ENCODE results near the gene TSC2.

Gene TSC2

DNA sequence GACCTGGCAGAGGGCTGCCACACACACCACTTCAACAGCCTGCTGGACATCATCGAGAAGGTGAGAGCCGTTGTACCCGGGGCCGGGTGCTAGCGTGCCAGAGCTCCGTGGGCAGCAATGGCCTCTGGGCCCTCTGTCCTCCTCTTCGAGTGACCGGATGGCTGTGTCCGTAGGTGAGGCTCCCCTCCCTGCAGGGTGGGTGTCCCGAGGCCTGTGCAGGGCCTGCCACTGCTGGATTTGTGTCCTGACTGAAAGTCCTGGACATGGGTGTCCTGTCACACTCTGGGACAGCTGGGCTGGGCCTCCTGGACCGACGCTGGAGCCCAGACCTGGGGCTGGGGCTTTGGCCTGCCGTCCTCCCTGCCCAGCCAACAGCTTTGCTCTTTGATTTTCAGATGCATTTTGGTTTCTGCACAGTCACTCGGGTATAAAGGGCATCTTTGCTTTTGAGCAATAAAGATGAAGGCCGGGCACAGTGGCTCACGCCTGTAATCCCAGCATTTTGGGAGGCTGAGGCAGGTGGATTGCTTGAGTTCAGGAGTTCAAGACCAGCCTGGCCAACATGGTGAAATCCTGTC lies 16.7 kb downstream of the TSC2 start:
- TF ChIP-seq TCF12 (IDR thresholded peaks at IDR 0.05; ENCODE audit: low read depth) (no peak), YY1 (IDR thresholded peaks at IDR 0.05; ENCODE audit: low read depth) (no peak), NFIC (IDR thresholded peaks at IDR 0.05) (no peak), FOXM1 (IDR thresholded peaks at IDR 0.05; ENCODE audit: borderline replicate concordance, low read depth) (no peak), EP300 (IDR thresholded peaks at IDR 0.05; ENCODE audit: borderline replicate concordance) (no peak), CREB1 (IDR thresholded peaks at IDR 0.05; ENCODE audit: low read depth) (no peak), EGR1 (IDR thresholded peaks at IDR 0.05) (no peak), TEAD4 (IDR thresholded peaks at IDR 0.05) (no peak), TAF1 (IDR thresholded peaks at IDR 0.05; ENCODE audit: low read depth) (no peak), RAD21 (IDR thresholded peaks at IDR 0.05; ENCODE audit: low read depth) (no peak), CEBPB (IDR thresholded peaks at IDR 0.05) (no peak), ZBTB7A (IDR thresholded peaks at IDR 0.05; ENCODE audit: low read depth) (no peak)
- TF ChIP-seq, protein P1, sequence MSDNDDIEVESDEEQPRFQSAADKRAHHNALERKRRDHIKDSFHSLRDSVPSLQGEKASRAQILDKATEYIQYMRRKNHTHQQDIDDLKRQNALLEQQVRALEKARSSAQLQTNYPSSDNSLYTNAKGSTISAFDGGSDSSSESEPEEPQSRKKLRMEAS (IDR thresholded peaks at IDR 0.05): no peak
- TF ChIP-seq, protein P2, sequence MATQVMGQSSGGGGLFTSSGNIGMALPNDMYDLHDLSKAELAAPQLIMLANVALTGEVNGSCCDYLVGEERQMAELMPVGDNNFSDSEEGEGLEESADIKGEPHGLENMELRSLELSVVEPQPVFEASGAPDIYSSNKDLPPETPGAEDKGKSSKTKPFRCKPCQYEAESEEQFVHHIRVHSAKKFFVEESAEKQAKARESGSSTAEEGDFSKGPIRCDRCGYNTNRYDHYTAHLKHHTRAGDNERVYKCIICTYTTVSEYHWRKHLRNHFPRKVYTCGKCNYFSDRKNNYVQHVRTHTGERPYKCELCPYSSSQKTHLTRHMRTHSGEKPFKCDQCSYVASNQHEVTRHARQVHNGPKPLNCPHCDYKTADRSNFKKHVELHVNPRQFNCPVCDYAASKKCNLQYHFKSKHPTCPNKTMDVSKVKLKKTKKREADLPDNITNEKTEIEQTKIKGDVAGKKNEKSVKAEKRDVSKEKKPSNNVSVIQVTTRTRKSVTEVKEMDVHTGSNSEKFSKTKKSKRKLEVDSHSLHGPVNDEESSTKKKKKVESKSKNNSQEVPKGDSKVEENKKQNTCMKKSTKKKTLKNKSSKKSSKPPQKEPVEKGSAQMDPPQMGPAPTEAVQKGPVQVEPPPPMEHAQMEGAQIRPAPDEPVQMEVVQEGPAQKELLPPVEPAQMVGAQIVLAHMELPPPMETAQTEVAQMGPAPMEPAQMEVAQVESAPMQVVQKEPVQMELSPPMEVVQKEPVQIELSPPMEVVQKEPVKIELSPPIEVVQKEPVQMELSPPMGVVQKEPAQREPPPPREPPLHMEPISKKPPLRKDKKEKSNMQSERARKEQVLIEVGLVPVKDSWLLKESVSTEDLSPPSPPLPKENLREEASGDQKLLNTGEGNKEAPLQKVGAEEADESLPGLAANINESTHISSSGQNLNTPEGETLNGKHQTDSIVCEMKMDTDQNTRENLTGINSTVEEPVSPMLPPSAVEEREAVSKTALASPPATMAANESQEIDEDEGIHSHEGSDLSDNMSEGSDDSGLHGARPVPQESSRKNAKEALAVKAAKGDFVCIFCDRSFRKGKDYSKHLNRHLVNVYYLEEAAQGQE (IDR thresholded peaks at IDR 0.05; ENCODE audit: low read depth): no peak
- TF ChIP-seq, protein P3, sequence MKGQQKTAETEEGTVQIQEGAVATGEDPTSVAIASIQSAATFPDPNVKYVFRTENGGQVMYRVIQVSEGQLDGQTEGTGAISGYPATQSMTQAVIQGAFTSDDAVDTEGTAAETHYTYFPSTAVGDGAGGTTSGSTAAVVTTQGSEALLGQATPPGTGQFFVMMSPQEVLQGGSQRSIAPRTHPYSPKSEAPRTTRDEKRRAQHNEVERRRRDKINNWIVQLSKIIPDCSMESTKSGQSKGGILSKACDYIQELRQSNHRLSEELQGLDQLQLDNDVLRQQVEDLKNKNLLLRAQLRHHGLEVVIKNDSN (IDR thresholded peaks at IDR 0.05): no peak

DNA sequence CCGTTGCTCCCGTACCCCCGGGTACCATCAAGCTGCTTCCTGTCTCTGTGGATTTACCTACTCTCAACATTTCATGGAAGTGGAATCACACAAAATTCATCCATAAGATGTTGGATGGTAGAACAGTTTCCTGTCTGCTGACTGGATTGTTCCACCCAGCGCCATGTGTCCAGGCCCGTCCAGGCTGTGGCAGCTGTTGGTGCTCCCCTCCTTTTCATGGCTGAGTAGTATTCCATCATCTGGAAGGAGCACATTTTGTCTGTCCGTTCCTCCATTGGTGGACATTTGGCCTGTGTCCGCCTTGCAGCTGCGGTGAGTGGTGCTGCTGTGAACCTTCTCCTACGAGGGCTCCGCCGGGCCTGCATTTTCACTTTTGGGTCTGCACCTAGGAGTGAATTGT lies 18.4 kb downstream of the TSC2 start:
- no peak for TF ChIP-seq EGR1 (IDR thresholded peaks at IDR 0.05)
- no peak for TF ChIP-seq TAF1 (IDR thresholded peaks at IDR 0.05; ENCODE audit: low read depth)
- no peak for TF ChIP-seq TEAD4 (IDR thresholded peaks at IDR 0.05)
- TF ChIP-seq NFIC (IDR thresholded peaks at IDR 0.05): no peak
- TF ChIP-seq, protein P2 (IDR thresholded peaks at IDR 0.05; ENCODE audit: low read depth): no peak
- no peak for TF ChIP-seq YY1 (IDR thresholded peaks at IDR 0.05; ENCODE audit: low read depth)
- no peak for TF ChIP-seq EP300 (IDR thresholded peaks at IDR 0.05; ENCODE audit: borderline replicate concordance)
- no peak for TF ChIP-seq CEBPB (IDR thresholded peaks at IDR 0.05)
- TF ChIP-seq RAD21 (IDR thresholded peaks at IDR 0.05; ENCODE audit: low read depth): no peak
- TF ChIP-seq, protein P1 (IDR thresholded peaks at IDR 0.05): no peak
- TF ChIP-seq, protein P3 (IDR thresholded peaks at IDR 0.05): no peak
- no peak for TF ChIP-seq TCF12 (IDR thresholded peaks at IDR 0.05; ENCODE audit: low read depth)
- TF ChIP-seq ZBTB7A (IDR thresholded peaks at IDR 0.05; ENCODE audit: low read depth): no peak
- no peak for TF ChIP-seq FOXM1 (IDR thresholded peaks at IDR 0.05; ENCODE audit: borderline replicate concordance, low read depth)
- no peak for TF ChIP-seq CREB1 (IDR thresholded peaks at IDR 0.05; ENCODE audit: low read depth)

DNA sequence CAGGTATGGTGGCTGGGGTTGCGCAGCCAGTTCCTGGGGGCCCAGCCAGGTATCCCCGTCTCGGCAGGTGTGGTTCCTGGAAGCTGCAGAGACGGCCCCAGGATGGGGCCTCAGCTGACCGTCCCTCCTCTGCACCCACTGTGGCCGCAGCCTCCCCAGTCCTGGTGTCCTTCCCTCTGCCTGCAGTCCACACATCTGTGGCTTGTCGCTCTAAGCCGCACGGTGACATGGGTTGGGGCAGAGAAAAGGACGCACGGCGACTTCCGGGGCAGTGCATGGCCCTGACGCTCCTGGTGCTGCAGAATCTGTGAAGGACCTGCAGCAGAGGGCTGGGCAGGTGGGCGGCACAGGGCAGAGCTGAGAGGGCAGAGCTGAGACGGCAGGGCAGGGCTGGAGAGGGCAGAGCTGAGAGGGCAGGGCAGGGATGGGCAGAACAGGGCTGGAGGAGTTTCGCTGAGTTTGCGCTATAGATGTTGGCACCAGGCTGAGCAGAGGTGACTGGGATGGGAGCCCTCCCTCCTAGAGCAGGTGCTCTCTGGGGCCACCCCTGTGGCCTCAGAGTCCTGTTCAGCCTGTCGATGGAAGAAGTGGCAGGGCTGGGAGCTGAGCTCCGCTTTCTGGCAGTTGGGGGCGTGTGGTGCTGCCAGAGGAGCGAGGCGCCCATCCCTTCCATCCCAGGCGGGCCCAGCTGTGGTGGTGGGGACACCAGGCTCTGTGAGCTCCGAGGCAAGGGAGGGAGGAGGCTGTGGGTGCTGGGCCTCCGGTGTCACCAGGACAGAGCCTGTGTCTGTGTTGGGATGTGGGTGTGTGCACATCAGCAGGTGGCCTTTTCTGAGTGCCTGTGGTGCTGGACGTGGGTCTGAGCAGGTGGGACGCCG lies 23.0 kb downstream of the TSC2 start:
- no peak for TF ChIP-seq RAD21 (IDR thresholded peaks at IDR 0.05; ENCODE audit: low read depth)
- no peak for TF ChIP-seq TAF1 (IDR thresholded peaks at IDR 0.05; ENCODE audit: low read depth)
- no peak for TF ChIP-seq CREB1 (IDR thresholded peaks at IDR 0.05; ENCODE audit: low read depth)
- no peak for TF ChIP-seq EGR1 (IDR thresholded peaks at IDR 0.05)
- TF ChIP-seq NFIC (IDR thresholded peaks at IDR 0.05): no peak
- no peak for TF ChIP-seq CEBPB (IDR thresholded peaks at IDR 0.05)
- no peak for TF ChIP-seq TCF12 (IDR thresholded peaks at IDR 0.05; ENCODE audit: low read depth)

DNA sequence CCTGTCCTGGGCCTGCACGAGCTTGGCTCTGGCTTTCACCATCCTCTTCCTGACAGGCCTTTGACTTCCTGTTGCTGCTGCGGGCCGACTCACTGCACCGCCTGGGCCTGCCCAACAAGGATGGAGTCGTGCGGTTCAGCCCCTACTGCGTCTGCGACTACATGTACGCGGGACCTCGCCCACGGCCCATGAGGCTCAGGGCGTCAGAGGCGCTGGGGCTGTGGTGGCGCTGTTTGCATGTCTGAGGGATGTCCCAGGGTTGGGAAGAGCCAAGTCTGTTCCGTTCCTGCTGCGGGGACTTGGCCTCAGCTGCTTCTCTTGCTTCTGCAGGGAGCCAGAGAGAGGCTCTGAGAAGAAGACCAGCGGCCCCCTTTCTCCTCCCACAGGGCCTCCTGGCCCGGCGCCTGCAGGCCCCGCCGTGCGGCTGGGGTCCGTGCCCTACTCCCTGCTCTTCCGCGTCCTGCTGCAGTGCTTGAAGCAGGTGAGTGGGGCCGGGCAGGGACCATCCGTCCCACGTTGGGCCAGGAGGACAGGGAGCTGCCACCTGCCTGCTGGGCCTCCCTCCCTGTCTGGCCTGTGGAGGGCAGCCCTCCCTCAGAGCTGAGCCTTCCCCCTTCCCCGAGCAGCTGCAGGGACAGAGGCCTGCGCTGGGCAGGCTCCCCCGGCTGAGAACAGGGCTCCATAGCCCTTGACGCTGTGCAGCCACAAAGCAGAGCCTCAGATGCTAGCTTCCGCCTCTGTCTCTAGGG lies 23.8 kb downstream of the TSC2 start:
- no peak for TF ChIP-seq YY1 (IDR thresholded peaks at IDR 0.05; ENCODE audit: low read depth)
- TF ChIP-seq CREB1 (IDR thresholded peaks at IDR 0.05; ENCODE audit: low read depth): no peak
- TF ChIP-seq RAD21 (IDR thresholded peaks at IDR 0.05; ENCODE audit: low read depth): no peak; the same call in 1 of the 2 replicates

DNA sequence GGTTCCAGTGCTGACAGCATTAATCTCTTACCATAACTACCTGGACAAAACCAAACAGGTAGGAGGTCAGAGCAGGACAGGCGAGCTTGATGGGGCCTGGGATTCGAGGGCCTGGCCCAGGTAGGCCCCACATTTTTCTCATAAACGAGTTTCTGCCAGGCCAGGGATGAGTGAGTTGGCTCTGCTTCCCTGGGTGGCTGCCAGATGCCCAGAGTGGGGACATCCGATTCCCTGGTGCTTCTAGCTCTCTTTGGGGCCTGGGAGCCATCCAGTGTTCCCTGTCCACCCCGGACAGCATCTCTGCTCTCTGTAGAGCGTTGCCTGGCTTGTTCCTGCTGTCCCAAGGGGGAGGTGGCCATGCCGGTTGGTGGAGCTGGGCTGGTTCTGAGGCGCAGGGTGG lies 25.1 kb downstream of the TSC2 start:
- TF ChIP-seq, protein P2 (IDR thresholded peaks at IDR 0.05; ENCODE audit: low read depth): no peak
- TF ChIP-seq EGR1 (IDR thresholded peaks at IDR 0.05) (no peak), CREB1 (IDR thresholded peaks at IDR 0.05; ENCODE audit: low read depth) (no peak), YY1 (IDR thresholded peaks at IDR 0.05; ENCODE audit: low read depth) (no peak), CEBPB (IDR thresholded peaks at IDR 0.05) (no peak), NFIC (IDR thresholded peaks at IDR 0.05) (no peak), FOXM1 (IDR thresholded peaks at IDR 0.05; ENCODE audit: borderline replicate concordance, low read depth) (no peak), TEAD4 (IDR thresholded peaks at IDR 0.05) (no peak), TCF12 (IDR thresholded peaks at IDR 0.05; ENCODE audit: low read depth) (no peak), EP300 (IDR thresholded peaks at IDR 0.05; ENCODE audit: borderline replicate concordance) (no peak), RAD21 (IDR thresholded peaks at IDR 0.05; ENCODE audit: low read depth) (no peak), ZBTB7A (IDR thresholded peaks at IDR 0.05; ENCODE audit: low read depth) (no peak), TAF1 (IDR thresholded peaks at IDR 0.05; ENCODE audit: low read depth) (no peak)
- TF ChIP-seq, protein P1 (IDR thresholded peaks at IDR 0.05): no peak
- TF ChIP-seq, protein P3 (IDR thresholded peaks at IDR 0.05): no peak
